NCI-H2227 treated with DMSO at 0.1 percent for 48 hours (cell line): ENCODE results near the gene ZNF581.

Experiments
- DNase-seq: peaks from one replicate; lab custom pipeline; 2025; lab: John Stamatoyannopoulos, UW

ZNF581 gene

DNA sequence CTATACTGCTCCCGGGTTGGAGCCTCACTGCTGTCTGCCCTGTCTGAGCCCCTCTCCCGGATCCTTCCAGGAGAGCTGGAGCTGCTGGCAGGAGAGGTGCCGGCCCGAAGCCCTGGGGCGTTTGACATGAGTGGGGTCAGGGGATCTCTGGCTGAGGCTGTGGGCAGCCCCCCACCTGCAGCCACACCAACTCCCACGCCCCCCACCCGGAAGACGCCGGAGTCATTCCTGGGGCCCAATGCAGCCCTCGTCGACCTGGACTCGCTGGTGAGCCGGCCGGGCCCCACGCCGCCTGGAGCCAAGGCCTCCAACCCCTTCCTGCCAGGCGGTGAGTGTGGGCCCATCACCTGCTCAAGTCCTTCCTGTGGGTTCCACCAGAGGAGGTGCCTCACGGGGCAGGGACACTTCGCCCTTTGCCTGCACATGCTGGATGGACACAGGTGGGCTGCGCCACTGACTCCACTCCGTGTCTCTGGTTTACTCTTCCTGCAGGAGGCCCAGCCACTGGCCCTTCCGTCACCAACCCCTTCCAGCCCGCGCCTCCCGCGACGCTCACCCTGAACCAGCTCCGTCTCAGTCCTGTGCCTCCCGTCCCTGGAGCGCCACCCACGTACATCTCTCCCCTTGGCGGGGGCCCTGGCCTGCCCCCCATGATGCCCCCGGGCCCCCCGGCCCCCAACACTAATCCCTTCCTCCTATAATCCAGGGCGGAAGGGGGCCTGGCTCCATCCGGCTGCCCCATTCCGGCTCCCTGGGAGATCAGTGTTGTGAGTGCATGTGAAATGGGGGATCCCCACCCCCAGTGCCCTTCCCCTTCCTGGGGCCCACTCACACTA is 51.4 kb downstream of the ZNF581 start:
- no peak for DNase-seq
